DMS 273 treated with DMSO at 0.1 percent for 48 hours (cell line): ENCODE measurements around the gene EPHA1.

Experiments used
- DNase-seq: peaks from one replicate; lab custom pipeline; 2025; lab: John Stamatoyannopoulos, UW

The EPHA1 gene

GRCh38 chr7:143408686-143409561, at the start of gene EPHA1:
Gene EPHA1 (minus strand): TSS chr7:143408856. CDS start chr7:143408805, 51 bp downstream.
- DNase-seq = no peak

GRCh38 chr7:143458263-143458662, 49.6 kb upstream of the EPHA1 start:
- no peak for DNase-seq

- no peak for DNase-seq
These were observed 48.5 kb upstream of the EPHA1 start for GRCh38 chr7:143456992-143457793.

GRCh38 chr7:143455942-143456341, 47.3 kb upstream of the EPHA1 start:
- no peak for DNase-seq

GRCh38 chr7:143455491-143455890, 46.8 kb upstream of the EPHA1 start:
- no peak for DNase-seq

- no peak for DNase-seq
These were observed 45.5 kb upstream of the EPHA1 start for GRCh38 chr7:143454091-143454680.

- no peak for DNase-seq
These were observed 43.8 kb upstream of the EPHA1 start for GRCh38 chr7:143452495-143452894.

GRCh38 chr7:143451746-143452145, 43.1 kb upstream of the EPHA1 start:
- no peak for DNase-seq

- DNase-seq = no peak
These were observed 42.5 kb upstream of the EPHA1 start for GRCh38 chr7:143451122-143451521.

GRCh38 chr7:143449793-143450192, 41.1 kb upstream of the EPHA1 start:
- no peak for DNase-seq

GRCh38 chr7:143448429-143448828, 39.8 kb upstream of the EPHA1 start:
- no peak for DNase-seq

GRCh38 chr7:143447466-143447865, 38.8 kb upstream of the EPHA1 start:
- DNase-seq = no peak

- DNase-seq = no peak
These were observed 36.1 kb upstream of the EPHA1 start for GRCh38 chr7:143444785-143445184.

- no peak for DNase-seq
These were observed 35.6 kb upstream of the EPHA1 start for GRCh38 chr7:143444063-143444782.

GRCh38 chr7:143443153-143443552, 34.5 kb upstream of the EPHA1 start, which contains the start of gene TAS2R60:
Gene TAS2R60 (plus strand): TSS chr7:143443453. CDS start chr7:143443453, 0 bp downstream.
- no peak for DNase-seq

GRCh38 chr7:143439866-143440265, 31.2 kb upstream of the EPHA1 start:
- no peak for DNase-seq

GRCh38 chr7:143437578-143437977, 28.9 kb upstream of the EPHA1 start:
- no peak for DNase-seq

GRCh38 chr7:143436325-143436946, 27.8 kb upstream of the EPHA1 start:
- no peak for DNase-seq

- DNase-seq = no peak
These were observed 26.6 kb upstream of the EPHA1 start for GRCh38 chr7:143435266-143435665.

GRCh38 chr7:143434660-143435059, 26.0 kb upstream of the EPHA1 start:
- DNase-seq = no peak

GRCh38 chr7:143433759-143434158, 25.1 kb upstream of the EPHA1 start:
- no peak for DNase-seq
